GM21528 (cell line): ENCODE results near the gene CDK9.
"Not testable (repeated sequence)": the region's sequence is repeated elsewhere in the genome, so short reads cannot be mapped to it uniquely, and the experiment has no call there.

ENCODE experiments used
- ATAC-seq: cut with Tn5 transposase; IDR thresholded peaks from one replicate; pipeline ENCODE4 v1.9.1; 2021; ENCODE audit warnings: mild to moderate bottlenecking, moderate library complexity; ENCODE audit not compliant: unreplicated experiment, low FRiP score

The CDK9 gene

GRCh38 chr9:127778280-127779135, 7.3 kb upstream of the CDK9 start, which contains the start of gene SH2D3C:
TSS of gene SH2D3C (minus strand) at chr9:127778666. CDS start at chr9:127778627, 39 bp downstream.
- peak; percentile 38 for ATAC-seq

DNA sequence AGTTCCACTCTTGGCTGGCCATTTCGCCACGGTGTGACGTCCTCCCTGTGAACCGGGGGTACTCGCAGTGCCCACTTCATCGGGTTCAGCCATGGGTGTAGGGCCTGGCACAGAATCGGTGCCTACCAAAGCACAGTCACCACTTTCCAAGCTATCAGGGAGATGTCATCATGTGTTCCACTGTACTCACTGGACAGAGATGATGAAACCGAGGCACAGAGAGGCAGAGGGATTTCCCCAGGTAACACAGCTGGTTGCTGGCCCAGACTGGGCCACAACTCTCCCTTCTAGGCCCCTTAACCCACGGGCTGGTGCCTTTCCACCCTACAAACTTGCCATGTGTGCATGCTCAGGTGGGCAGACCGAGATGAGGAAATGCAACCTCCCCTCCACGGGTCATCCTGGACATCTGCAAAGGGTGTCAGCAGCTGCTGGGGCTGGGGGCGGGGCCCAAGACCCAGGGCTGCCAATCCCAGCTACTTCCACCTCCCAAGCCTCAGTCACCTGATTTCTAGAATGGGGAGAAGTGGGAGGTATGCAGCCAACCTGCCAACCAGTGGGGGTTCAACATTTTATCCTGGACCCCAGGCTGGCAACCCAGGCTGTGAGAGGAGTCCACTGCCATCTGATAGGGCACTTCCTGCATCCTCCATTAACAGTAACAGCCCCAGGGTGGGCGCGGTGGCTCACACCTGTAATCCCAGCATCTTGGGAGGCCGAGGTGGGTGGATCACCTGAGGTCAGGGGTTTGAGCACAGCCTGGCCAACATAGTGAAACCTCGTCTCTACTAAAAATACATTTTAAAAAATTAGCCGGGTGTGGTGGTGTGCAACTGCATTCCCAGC, 6.5 kb upstream of the CDK9 start:
- ATAC-seq, result peak; percentile 32

DNA sequence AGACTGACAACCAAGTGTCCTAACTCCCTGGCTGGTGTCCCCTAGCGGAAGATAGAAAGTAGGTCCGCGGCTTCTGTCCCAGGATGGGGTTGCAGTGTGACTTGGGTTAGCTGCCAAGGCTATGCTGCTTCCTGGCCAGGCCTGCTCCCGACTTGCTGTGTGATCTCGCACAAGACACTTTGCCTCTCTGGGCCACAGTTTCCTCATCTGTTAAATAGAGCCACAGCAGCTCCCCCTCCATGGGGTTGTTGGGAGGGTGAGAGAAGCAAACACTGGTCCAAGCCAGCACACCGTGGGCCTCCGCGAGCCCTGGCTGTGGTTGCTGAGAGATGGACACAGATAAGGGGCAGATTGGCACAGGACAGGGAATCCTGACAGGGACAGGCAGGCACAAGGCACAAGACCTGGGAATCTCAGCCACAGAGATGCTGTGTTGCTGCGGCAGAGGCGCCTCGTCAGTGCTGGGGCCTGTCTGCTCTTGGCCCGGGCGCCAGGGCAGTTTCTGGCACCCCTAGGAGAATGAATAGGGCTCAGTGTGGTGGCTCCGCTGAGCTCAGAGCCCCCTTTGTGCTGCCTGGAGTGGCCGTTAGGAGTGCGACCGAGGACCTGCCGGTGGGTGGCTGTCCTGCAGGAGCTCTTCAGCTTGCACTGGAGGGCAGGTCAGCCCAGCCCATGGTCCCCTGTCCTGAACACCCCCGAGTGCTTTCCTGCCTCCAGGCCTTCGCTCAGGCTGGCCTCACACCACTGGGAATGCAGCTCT, 5.5 kb upstream of the CDK9 start:
- no peak for ATAC-seq

- not testable (repeated sequence) for ATAC-seq
Observed at GRCh38 chr9:127780909-127781308, 4.9 kb upstream of the CDK9 start.

- ATAC-seq, result no peak
Observed at GRCh38 chr9:127781806-127782205, 4.0 kb upstream of the CDK9 start.

- no peak for ATAC-seq
Observed at GRCh38 chr9:127783111-127784008, 2.5 kb upstream of the CDK9 start.

DNA sequence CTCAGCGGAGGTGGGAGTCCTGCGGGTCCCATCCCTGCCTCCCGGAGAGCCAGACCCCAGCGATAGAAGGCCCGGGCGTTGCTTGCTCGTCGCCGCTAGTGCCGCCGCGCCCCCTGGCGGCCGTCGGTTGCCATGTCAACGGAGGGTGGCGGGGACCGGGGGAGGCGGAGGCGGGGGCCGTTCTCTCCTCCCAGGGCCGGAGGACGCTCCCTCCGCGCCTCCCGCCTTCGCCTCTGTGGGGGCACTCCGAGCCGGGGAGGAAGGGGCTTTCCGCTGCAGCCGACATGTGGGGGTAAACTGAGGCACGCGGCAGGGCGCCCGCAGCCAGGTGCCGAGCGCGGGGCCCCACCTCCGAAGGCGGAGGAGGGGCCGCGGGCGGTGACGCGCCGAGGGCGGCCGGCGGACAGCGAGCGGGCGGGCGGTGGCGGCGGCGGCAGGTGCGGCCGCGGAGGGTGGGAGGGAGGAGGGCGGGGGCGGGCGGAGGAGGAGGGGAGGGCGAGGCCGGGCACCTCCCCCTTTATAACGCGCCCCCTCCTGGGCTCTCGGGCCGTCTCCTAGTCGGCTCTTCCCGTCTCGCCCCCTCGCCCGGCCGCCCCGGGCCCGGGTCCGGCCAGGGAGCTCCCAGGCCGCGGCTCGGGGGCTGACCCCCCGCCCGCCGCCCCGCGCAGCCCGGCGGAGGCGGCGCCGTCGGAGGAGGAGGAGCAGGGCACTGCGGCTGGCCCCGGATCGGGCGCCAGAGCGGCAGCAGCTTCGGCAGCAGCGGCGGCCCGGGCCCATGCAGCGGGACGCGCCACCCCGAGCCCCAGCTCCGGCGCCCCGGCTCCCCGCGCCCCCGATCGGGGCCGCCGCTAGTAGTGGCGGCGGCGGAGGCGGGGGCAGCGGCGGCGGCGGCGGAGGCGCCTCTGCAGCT, 556 bp upstream of the CDK9 start:
- peak; percentile 43 for ATAC-seq

DNA sequence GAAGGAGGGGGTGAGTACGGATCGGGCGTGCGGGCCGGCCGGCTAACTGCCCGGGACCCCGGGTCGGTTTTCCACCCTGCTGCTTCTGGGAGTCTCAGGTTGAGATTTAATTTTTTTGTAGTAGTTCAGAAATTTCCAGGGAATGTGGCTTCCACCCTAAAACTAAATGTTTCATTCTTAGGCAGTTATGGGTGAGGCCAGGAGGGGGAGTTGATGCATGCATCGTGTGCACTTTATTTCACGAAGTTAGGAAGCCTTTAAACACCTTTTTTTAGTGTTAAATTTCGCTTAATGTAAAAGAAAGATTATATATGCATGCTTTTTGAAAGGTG, 905 bp downstream of the CDK9 start:
- no peak for ATAC-seq

- no peak for ATAC-seq
Observed at GRCh38 chr9:127788337-127789011, 2.6 kb downstream of the CDK9 start.

- ATAC-seq, result no peak
Observed at GRCh38 chr9:127789179-127789578, 3.3 kb downstream of the CDK9 start.

DNA sequence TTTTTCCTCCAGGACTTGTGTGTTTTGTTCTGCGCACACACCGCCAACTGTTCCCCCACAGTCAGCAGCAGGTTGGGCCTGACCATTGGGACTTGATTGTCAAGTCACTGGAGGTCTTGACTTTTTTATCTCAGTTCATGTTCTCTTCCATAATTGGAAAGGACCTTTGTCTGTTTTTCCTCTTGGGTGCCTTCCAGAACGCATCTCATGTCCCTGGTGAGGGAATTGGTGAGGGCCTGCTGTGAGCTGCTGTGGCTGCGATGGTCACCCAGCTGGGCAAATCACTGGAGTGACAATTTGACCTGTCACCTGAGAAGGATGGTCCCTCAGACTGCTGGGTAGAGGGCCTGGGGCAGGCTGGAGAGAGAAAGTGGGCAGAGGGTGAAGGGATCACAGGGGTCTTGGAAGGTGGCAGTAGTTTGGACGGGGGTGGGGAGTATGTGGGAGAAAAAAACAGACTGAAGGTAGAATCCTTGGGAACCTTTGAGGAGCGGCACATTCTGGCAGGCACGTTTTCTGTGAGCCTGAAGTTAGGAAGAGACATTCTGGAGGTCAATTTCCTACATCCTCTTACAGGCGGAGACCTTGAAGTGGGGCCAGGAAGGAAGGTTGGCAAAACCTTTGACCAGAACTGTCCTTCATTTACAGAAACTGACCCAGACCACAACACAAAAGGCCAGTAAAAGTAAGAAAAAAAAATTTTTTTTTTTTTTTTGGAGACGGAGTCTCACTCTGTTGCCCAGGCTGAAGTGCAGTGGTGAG, 4.4 kb downstream of the CDK9 start:
- no peak for ATAC-seq

- ATAC-seq, result no peak
Observed at GRCh38 chr9:127791085-127791484, 5.3 kb downstream of the CDK9 start.

GRCh38 chr9:127792417-127793031, 6.7 kb downstream of the CDK9 start:
- no peak for ATAC-seq

- ATAC-seq, result no peak
Observed at GRCh38 chr9:127793093-127793708, 7.4 kb downstream of the CDK9 start.

DNA sequence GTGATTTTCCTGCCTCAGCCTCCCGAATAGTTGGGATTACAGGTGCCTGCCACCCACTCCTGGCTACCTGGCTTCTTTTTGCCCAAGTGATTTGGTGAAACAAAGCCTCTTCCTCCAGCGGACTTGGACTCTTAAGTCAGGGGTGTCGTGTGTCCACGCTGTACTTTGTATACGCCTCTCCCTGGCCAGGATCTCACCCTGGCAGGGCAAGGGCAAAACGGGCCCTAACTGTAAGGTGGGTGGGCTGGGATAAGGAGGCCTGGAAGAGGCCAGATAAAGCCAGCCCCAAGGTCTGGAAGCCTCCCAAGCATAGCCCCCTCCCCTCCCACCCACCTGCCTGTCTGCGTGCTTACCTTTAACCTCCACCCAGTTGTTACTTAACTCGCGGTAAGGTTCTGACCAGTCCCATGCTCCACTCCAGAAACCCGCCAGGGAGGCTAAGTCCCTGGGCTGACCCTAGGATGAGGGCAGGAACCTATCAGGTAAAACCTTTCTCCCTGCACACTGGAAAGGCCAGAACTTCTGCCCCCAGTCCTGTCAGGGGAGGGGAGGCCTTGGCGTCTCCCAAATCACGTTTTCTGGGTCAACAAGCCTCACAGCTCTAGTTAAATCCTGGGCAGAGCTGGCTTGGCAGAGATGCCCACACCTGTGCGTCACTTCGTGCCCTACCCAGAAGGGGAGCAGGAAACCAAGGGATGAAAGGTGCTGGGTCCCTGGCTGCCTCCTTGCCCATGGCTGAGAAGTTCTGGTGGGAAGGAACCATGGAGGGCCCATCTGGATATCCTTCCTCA, 8.4 kb downstream of the CDK9 start:
- ATAC-seq, result no peak

DNA sequence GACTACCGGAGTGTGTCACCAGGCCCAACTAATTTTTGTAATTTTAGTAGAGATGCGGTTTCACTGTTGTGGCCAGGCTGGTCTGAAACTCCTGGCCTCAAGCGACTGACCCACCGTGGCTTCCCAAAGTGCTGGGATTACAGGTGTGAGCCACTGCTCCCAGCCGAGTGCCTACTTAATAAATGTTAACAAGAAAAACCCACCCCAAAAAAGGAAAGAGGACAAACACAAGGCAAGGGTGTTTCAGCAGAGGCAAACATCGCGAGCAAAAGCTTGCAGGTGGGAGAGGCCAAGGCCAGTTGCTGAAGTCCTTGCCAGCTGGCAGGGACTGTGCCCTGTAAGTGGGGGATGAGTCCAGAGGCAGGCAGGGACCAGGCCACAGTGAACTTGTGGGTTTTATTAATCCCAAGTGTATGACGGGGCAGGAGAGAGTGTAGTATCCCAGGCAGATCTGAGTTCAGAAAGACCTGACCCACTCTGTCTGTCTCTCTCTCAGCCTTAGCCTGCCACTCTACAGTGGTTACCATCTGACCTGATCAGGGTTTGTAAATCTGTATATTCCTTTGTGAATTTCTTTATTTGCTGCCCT, 10.5 kb downstream of the CDK9 start:
- ATAC-seq, result no peak
